IMR-90 (cell line): ENCODE measurements around the gene SNRK. TPM values are rescaled to one million over a fixed set of nuclear protein-coding genes. Genes with fewer than 3 reads are reported as not detected.

Experiments
- ATAC-seq: fragments of 200-7000 bp; cut with Tn5 transposase; 2 replicates; pipeline ENCODE4 v1.9.1; 2020; ENCODE audit warnings: low read depth, mild to moderate bottlenecking, moderate library complexity
- BruUV-seq: library from RNA; stranded (reverse); fragments of 400-500 nt; replicated peaks from 2 replicates; lab custom pipeline; 2021; lab: Mats Ljungman, UMichigan
- CTCF ChIA-PET: fragments of 300-600 bp; formaldehyde crosslinking; extraction: SDS; loops from one replicate; lab custom pipeline; 2021; ENCODE audit warnings: antibody characterized with exemption; lab: Yijun Ruan, JAX
- POLR2A ChIA-PET: fragments of 300-600 bp; sonication (Branson Sonifier 250); formaldehyde crosslinking; loops from one replicate; lab custom pipeline; 2022; ENCODE audit warnings: antibody characterized with exemption; ENCODE audit not compliant: unreplicated experiment; lab: Charles Lee
- DNase-seq: peaks from one replicate; pipeline ENCODE4 v3.0.0; 2013
- H2AFZ ChIP-seq: replicated peaks from 2 replicates; pipeline ENCODE3; 2013; ENCODE audit warnings: low read length, mild to moderate bottlenecking; ENCODE audit not compliant: poor library complexity
- H2AK5ac ChIP-seq: 2 replicates; pipeline ENCODE4 v1.6.1; 2013; ENCODE audit warnings: low read depth, low read length, inconsistent platforms
- H2AK9ac ChIP-seq: replicated peaks from 2 replicates; pipeline ENCODE3; 2013; ENCODE audit warnings: mild to moderate bottlenecking, low read depth, low read length, moderate library complexity; ENCODE audit not compliant: poor library complexity
- H2BK120ac ChIP-seq: 2 replicates; pipeline ENCODE4 v1.6.1; 2013; ENCODE audit warnings: low read depth, low read length, inconsistent platforms
- H2BK15ac ChIP-seq: 3 replicates; pipeline ENCODE4 v1.6.1; 2013; ENCODE audit warnings: low read depth, low read length, inconsistent platforms
- H2BK20ac ChIP-seq: 2 replicates; pipeline ENCODE4 v1.6.1; 2013; ENCODE audit warnings: low read depth, mild to moderate bottlenecking, inconsistent platforms, low read length, moderate library complexity
- H2BK5ac ChIP-seq: 2 replicates; pipeline ENCODE4 v1.6.1; 2013; ENCODE audit warnings: mild to moderate bottlenecking, low read depth, low read length, inconsistent platforms; ENCODE audit not compliant: poor library complexity, severe bottlenecking
- H3K14ac ChIP-seq: replicated peaks from 2 replicates; pipeline ENCODE4 v1.6.1; 2013; ENCODE audit warnings: low read depth, low read length, inconsistent platforms
- H3K18ac ChIP-seq: 2 replicates; pipeline ENCODE4 v1.6.1; 2013; ENCODE audit warnings: low read depth, low read length, control low read depth
- H3K23ac ChIP-seq: 2 replicates; pipeline ENCODE4 v1.6.1; 2013; ENCODE audit warnings: low read depth, low read length, inconsistent platforms
- H3K27ac ChIP-seq: 2 replicates; pipeline ENCODE4 v1.5.1; 2013; ENCODE audit warnings: mild to moderate bottlenecking, control low read depth, low read length; ENCODE audit not compliant: insufficient read depth
- H3K27me3 ChIP-seq: 2 replicates; pipeline ENCODE4 v1.6.1; 2013; ENCODE audit warnings: low read length; ENCODE audit not compliant: control insufficient read depth, insufficient read depth
- H3K36me3 ChIP-seq: 2 replicates; pipeline ENCODE4 v1.6.1; 2013; ENCODE audit warnings: low read length, mixed read lengths; ENCODE audit not compliant: control insufficient read depth, insufficient read depth
- H3K4ac ChIP-seq: 2 replicates; pipeline ENCODE4 v1.6.1; 2013; ENCODE audit warnings: low read depth, low read length, inconsistent platforms
- H3K4me1 ChIP-seq: 2 replicates; pipeline ENCODE4 v1.6.1; 2013; ENCODE audit warnings: low read length, mixed read lengths; ENCODE audit not compliant: control insufficient read depth, insufficient read depth
- H3K4me2 ChIP-seq: 2 replicates; pipeline ENCODE4 v1.6.1; 2013; ENCODE audit warnings: low read depth, mild to moderate bottlenecking, control low read depth, low read length, moderate library complexity
- H3K4me3 ChIP-seq: 2 replicates; pipeline ENCODE4 v1.5.1; 2013; ENCODE audit warnings: low read depth, mild to moderate bottlenecking, control low read depth, low read length, moderate library complexity; ENCODE audit not compliant: insufficient read depth
- H3K56ac ChIP-seq: 2 replicates; pipeline ENCODE4 v1.6.1; 2013; ENCODE audit warnings: low read length, inconsistent platforms; ENCODE audit not compliant: insufficient read depth; ENCODE audit errors: extremely low read depth
- H3K79me1 ChIP-seq, 2 experiments: 2 replicates each; pipeline ENCODE4 v1.6.1; 2013; ENCODE audit warnings: low read length in 2 of 2, inconsistent platforms in 1 of 2, low read depth in 1 of 2
- H3K9ac ChIP-seq: 2 replicates; pipeline ENCODE4 v1.6.1; 2013; ENCODE audit warnings: low read depth, low read length, control low read depth
- H3K9me1 ChIP-seq: 2 replicates; pipeline ENCODE4 v1.6.1; 2013; ENCODE audit warnings: low read length, inconsistent platforms; ENCODE audit not compliant: insufficient read depth
- H3K9me3 ChIP-seq: 2 replicates; pipeline ENCODE4 v1.6.1; 2013; ENCODE audit warnings: low read length; ENCODE audit not compliant: control insufficient read depth, insufficient read depth
- H4K20me1 ChIP-seq: 2 replicates; pipeline ENCODE4 v1.6.1; 2013; ENCODE audit warnings: low read length, inconsistent platforms; ENCODE audit not compliant: insufficient read depth
- H4K5ac ChIP-seq: 2 replicates; pipeline ENCODE4 v1.6.1; 2013; ENCODE audit warnings: mild to moderate bottlenecking, low read depth, low read length, control low read depth
- H4K8ac ChIP-seq, 2 experiments: 2 replicates each; pipeline ENCODE4 v1.6.1; 2013; ENCODE audit warnings: low read depth in 2 of 2, low read length in 2 of 2, control low read depth in 1 of 2, inconsistent platforms in 1 of 2
- H4K91ac ChIP-seq: 2 replicates; pipeline ENCODE4 v1.6.1; 2013; ENCODE audit warnings: low read depth, low read length, inconsistent platforms; ENCODE audit not compliant: insufficient read depth
- FOS ChIP-seq: fragments of 150-350 bp; IDR thresholded peaks from 2 replicates; pipeline ENCODE4 v1.6.1; 2016; ENCODE audit warnings: low read depth, low read length
- WGBS, 2 experiments: methylation state at CpG; one replicate each; pipeline versions ENCODE4 v1.1.5 to v1.1.7; 2013; ENCODE audit warnings: missing lambda C conversion rate in 2 of 2; ENCODE audit not compliant: insufficient read length in 1 of 2; ENCODE audit errors: extremely low coverage in 2 of 2; 5-methylcytosine and 5-hydroxymethylcytosine counted together
- dilution Hi-C: fragments of 300-500 bp; cut with HindIII; formaldehyde crosslinking; loops from one replicate; pipeline ENCODE4 v1.14.3; 2018; ENCODE audit warnings: low sequenced_read_pairs; ENCODE audit not compliant: unreplicated experiment
- in situ Hi-C: fragments of 300-500 bp; cut with MboI; formaldehyde crosslinking; loops from 3 replicates; pipeline ENCODE4 v1.14.3; 2019; ENCODE audit warnings: low sequenced_read_pairs, inconsistent platforms, mixed read lengths
- intact Hi-C: fragments of 100-400 bp; cut with micrococcal nuclease; formaldehyde crosslinking; loops from 2 replicates; pipeline ENCODE4 v1.10.0; 2022
- polyA plus RNA-seq, 3 experiments: library from polyadenylated mRNA; depleted of rRNA; stranded (reverse); fragments of >200 nt; gene quantifications; 2 replicates each; pipeline ENCODE4 v1.2.3, GENCODE V29; 2012; ENCODE audit warnings: low replicate concordance in 1 of 3
- total RNA-seq: library from RNA; depleted of rRNA; stranded (reverse); fragments of >200 nt; gene quantifications from 2 replicates; pipeline ENCODE4 v1.2.3, GENCODE V29; 2012
- TF ChIP-seq, protein P1 (sequence below): conservative IDR thresholded peaks from 2 replicates; pipeline ENCODE4 v1.5.1; 2012; ENCODE audit warnings: mild to moderate bottlenecking, low read depth, low read length, improper control_type of control experiment

The SNRK gene
- total and polyA plus RNA-seq, 2 of the 4 experiments (the other 2 are of a cell fraction): 4.7 to 23.1 TPM

DNA sequence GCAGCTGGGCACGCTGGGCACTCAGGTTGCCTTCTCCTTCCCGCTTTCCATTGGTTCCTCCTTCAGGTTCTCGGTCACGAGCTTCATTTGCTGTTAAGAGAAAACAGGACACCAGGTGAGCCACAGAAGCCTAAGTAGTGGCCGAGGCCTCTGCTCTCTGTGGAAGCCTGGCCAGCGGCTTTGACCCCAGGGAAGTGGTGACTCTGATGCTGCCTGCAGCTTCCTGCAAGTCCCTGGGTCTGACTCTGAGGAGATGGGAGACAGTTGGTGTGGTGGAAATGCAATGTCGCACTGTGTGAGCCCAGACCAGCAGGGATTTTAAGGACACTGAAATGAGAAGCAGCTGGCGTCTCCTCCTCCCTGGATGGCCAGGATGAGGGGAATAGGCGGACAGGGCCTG lies 80.5 kb downstream of the SNRK start:
- no peak overlapping the region for H3K4me2 ChIP-seq
- H4K8ac ChIP-seq: no peak overlapping the region
- no peak overlapping the region for H2BK5ac ChIP-seq
- peaks cover 7% of the 10 kb centered on the region; the same call in 1 of the 2 replicates for H3K4me1 ChIP-seq
- no peak overlapping the region for H2BK120ac ChIP-seq
- no peak overlapping the region for H3K27ac ChIP-seq
- intact Hi-C loops (no loop called here), dilution Hi-C loops (no loop called here), in situ Hi-C loops (no loop called here)
- POLR2A ChIA-PET: interaction anchor here (0.5 kb wide), 1 partner anchor 133 kb away, joined by 3 read pairs; no protein-coding TSS in a partner anchor
- ATAC-seq (no peak), DNase-seq (no peak)
- no peaks in the 10 kb centered on the region for H4K20me1 ChIP-seq
- 95% methylated on average over 6 of the region's 9 CpGs; no CpG with 5 or more reads in 1 of the 2 experiments for WGBS, 2 experiments
- H3K56ac ChIP-seq: no peak overlapping the region
- no peak overlapping the region for H4K5ac ChIP-seq
- no peak overlapping the region for H3K23ac ChIP-seq
- H2AK9ac ChIP-seq: no peak overlapping the region
- no peak overlapping the region for H2BK15ac ChIP-seq
- H3K9ac ChIP-seq: no peak overlapping the region
- H2AK5ac ChIP-seq: no peak overlapping the region
- no peak overlapping the region for H3K14ac ChIP-seq
- H3K27me3 ChIP-seq: no peaks in the 10 kb centered on the region
- no peak overlapping the region for H2BK20ac ChIP-seq
- peaks cover 16% of the 10 kb centered on the region for H3K9me1 ChIP-seq
- H4K91ac ChIP-seq: no peak overlapping the region
- H3K36me3 ChIP-seq: peaks cover 10% of the 10 kb centered on the region; the same call in 1 of the 2 replicates
- CTCF ChIA-PET: no interaction called here
- TF ChIP-seq, protein P1, sequence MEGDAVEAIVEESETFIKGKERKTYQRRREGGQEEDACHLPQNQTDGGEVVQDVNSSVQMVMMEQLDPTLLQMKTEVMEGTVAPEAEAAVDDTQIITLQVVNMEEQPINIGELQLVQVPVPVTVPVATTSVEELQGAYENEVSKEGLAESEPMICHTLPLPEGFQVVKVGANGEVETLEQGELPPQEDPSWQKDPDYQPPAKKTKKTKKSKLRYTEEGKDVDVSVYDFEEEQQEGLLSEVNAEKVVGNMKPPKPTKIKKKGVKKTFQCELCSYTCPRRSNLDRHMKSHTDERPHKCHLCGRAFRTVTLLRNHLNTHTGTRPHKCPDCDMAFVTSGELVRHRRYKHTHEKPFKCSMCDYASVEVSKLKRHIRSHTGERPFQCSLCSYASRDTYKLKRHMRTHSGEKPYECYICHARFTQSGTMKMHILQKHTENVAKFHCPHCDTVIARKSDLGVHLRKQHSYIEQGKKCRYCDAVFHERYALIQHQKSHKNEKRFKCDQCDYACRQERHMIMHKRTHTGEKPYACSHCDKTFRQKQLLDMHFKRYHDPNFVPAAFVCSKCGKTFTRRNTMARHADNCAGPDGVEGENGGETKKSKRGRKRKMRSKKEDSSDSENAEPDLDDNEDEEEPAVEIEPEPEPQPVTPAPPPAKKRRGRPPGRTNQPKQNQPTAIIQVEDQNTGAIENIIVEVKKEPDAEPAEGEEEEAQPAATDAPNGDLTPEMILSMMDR: no peak
- TF ChIP-seq FOS: no peak
- no peak overlapping the region for H3K4me3 ChIP-seq
- no peak overlapping the region for H2AFZ ChIP-seq
- H3K4ac ChIP-seq: no peak overlapping the region
- no peaks in the 10 kb centered on the region for H3K9me3 ChIP-seq
- BruUV-seq: no TSS peak
- H3K18ac ChIP-seq: no peak overlapping the region
- no peaks in the 10 kb centered on the region; a peak in 1 of 4 replicates for H3K79me1 ChIP-seq
